WI38 (cell line): ENCODE measurements around the gene MC5R.

Experiments
- H3K4me3 ChIP-seq: 2 replicates; pipeline ENCODE4 v1.5.1; 2011; ENCODE audit warnings: low read depth, mild to moderate bottlenecking, control low read depth, low read length
- CTCF ChIP-seq: IDR thresholded peaks from 2 replicates; pipeline ENCODE4 v1.5.1; 2012; ENCODE audit warnings: low read depth, mild to moderate bottlenecking, control low read depth, low read length

Gene MC5R

GRCh38 chr18:13810950-13811485, 12.9 kb upstream of the MC5R start:
- H3K4me3 ChIP-seq: no peak overlapping the region
- TF ChIP-seq CTCF: no peak

GRCh38 chr18:13811993-13812392, 12.0 kb upstream of the MC5R start:
- no peak overlapping the region for H3K4me3 ChIP-seq
- peak; percentile 23; the same call in 1 of the 2 replicates for TF ChIP-seq CTCF

GRCh38 chr18:13813271-13813849, 10.6 kb upstream of the MC5R start:
- TF ChIP-seq CTCF: peak; percentile 80
- H3K4me3 ChIP-seq: no peak overlapping the region

- TF ChIP-seq CTCF: no peak
Measured at GRCh38 chr18:13826209-13826608, 2.3 kb downstream of the MC5R start.

GRCh38 chr18:13831864-13832508, 8.0 kb downstream of the MC5R start:
- no peak for TF ChIP-seq CTCF
- H3K4me3 ChIP-seq: no peak overlapping the region

More at GRCh38 chr18:13826209-13826608, 2.3 kb downstream of the MC5R start:
- H3K4me3 ChIP-seq: no peak overlapping the region

GRCh38 chr18:13834496-13835015, 10.6 kb downstream of the MC5R start:
- TF ChIP-seq CTCF: no peak
- no peak overlapping the region for H3K4me3 ChIP-seq

GRCh38 chr18:13835202-13835601, 11.3 kb downstream of the MC5R start:
- H3K4me3 ChIP-seq: no peak overlapping the region
- no peak for TF ChIP-seq CTCF
